Measurements from ENCODE around the gene VSTM1. TPM values are rescaled to one million over a fixed set of nuclear protein-coding genes. Genes with fewer than 3 reads are reported as not detected.
A peak's percentile ranks its signal among the peaks of the same experiment; 100 is the strongest.
"Not testable (repeated sequence)": the region's sequence is repeated elsewhere in the genome, so short reads cannot be mapped to it uniquely, and the experiment has no call there.

VSTM1 gene, protein sequence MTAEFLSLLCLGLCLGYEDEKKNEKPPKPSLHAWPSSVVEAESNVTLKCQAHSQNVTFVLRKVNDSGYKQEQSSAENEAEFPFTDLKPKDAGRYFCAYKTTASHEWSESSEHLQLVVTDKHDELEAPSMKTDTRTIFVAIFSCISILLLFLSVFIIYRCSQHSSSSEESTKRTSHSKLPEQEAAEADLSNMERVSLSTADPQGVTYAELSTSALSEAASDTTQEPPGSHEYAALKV
- not detected for total RNA-seq

DNA sequence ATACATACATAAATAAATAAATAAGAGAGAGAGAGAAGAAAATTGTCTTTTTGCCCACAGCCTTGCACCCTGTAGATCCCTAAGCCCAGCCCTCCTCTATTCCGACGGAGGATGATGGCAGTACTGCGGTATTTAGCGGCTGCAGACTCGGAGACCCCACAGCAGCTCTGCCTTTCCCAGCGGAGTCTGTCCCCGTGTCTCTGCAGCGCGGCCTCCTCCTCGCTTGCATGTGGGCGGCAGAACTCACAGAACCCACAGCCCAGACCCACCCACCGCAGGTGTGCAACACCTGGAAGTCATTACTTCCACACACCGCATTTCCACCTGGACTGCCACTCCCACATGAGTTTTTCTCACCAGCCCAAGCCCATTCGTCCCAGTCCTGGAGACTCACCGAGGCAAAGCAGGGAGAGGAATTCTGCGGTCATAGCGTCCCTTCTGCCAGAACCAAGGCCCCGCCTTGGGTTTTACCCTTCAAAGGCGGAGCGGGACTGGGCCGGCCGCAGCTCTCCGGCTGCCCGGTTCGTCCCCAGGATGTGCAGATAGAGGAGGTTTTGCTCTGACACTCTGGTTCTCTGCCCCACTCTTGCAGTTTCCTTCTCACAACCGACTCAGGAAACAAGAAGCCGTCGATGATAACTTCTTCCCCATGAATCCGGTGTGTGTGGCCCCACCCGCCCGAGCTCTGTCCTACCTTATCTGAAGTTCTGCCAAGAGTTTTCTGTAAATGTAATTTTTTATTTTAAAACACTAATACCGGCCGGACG lies at the start of gene VSTM1:
TSS of gene VSTM1 (minus strand) at position 548 of the 767 bp plus-strand sequence. CDS start at position 428, 120 bp downstream.
- no peak for DNase-seq

GRCh38 chr19:54109651-54110050 lies 46.0 kb upstream of the VSTM1 start:
- DNase-seq: no peak

DNA sequence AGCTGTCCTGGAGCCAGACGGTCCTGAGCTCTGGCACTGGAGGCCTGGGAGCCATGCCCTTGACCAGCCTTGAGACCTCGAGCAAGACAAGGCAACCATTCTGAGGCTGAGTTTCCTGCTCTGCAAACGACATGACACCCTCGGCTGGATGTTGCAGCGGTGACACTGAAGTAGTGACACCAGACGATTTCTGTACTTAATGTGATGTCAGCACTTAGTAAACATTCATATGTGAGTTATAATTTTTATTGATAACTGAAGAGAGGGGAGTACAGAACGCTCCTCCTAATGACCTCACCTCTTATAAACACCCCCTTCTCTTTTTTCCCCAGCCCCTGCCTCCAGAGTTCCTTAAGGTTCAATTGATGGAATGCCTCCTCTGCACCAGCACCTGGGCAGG lies 44.8 kb upstream of the VSTM1 start:
- no peak for DNase-seq

GRCh38 chr19:54107876-54108490 lies 44.3 kb upstream of the VSTM1 start:
- DNase-seq: no peak

- DNase-seq: no peak
Observed at GRCh38 chr19:54106716-54107115, 43.0 kb upstream of the VSTM1 start.

- DNase-seq: no peak
Observed at GRCh38 chr19:54105796-54106195, 42.1 kb upstream of the VSTM1 start.

DNA sequence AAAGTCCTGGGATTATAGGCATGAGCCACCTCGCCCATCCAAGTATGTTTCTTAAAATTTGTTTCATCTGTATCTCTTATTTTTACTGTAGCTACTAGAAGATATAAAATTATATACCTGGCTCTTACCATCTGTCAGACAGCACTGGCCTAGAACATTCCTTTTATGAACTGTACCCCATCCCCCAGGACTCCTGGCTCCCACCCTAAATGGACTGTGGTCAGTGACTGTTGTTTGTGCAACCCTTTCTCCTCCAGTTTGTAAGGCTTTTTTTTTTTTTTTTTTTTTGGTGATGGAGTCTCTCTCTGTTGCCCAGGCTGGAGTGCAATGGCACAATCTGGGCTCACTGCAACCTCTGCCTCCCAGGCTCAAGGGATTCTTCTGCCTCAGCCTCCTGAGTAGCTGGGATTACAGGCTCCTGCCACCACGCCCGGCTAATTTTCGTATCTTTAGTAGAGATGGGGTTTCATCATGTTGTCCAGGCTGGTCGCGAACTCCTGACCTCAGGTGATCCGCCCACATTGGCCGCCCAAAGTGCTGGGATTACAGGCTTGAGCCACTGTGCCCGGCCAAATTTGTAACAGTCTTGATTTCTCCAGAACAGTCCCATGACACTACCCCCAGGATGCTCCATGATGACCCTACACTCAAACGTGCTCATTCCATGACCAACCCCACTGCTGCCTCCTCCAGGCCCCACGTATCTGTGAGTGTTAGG lies 41.5 kb upstream of the VSTM1 start:
- DNase-seq: no peak

- DNase-seq: peak; percentile 95
Observed at GRCh38 chr19:54102421-54103169, 38.9 kb upstream of the VSTM1 start, which contains the start of gene NDUFA3. Gene NDUFA3, plus strand, starts transcription at chr19:54102855. Its CDS starts 24 bp downstream, at chr19:54102879.

GRCh38 chr19:54100561-54100960 lies 36.9 kb upstream of the VSTM1 start, which contains the start of gene OSCAR:
Gene OSCAR, minus strand, starts transcription at chr19:54100803. Its CDS starts 11 bp downstream, at chr19:54100792.
- DNase-seq: no peak

DNA sequence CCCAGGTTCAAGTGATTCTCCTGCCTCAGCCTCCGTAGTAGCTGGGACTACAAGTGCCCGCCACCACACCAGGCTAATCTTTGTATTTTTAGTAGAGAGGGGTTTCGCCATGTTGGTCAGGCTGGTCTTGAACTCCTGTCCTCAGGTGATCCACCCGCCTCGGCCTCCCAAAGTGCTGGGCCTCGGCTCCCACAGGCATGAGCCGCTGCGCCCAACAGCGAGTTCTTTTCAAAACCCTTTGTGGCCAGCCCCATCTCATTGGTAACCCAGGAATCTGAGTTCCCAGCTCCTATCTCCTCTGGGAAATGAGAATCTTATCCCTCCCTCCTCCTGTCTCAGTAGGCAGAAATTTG lies 36.2 kb upstream of the VSTM1 start:
- not testable (repeated sequence) for DNase-seq

DNA sequence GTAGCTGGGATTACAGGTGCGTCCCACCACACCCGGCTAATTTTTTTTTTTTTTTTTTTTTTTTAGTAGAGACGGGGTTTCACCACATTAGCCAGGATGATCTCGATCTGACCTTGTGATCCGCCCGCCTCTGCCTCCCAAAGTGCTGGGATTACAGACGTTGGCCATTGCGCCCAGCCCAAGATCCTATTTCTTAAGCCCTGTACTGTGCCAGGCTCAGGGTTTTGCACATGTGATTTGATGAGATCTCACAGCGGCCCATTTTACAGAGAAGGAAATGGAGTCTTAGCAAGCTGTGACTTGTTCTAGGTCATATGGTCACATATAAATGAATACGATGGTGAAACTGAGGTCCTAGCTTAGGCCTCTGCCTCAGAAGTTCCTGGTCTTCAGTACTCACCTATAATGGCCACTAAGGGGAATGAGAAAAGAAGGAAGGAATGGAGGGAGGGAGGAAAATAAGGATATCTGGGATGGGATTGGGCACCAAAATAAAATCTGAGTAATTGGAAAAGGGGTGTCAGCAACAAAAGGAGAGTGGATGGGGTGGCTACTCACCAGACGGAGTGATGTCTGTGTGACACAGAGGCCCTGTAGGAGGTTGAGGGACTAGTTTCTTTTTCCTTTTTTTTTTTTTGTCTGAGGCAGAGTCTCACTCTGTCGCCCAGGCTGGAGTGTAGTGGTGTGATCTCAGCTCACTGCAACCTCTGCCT lies 35.6 kb upstream of the VSTM1 start:
- no peak for DNase-seq

GRCh38 chr19:54096617-54097106 lies 33.0 kb upstream of the VSTM1 start:
- DNase-seq: no peak

- DNase-seq: peak; percentile 18
Observed at GRCh38 chr19:54095859-54096616, 32.3 kb upstream of the VSTM1 start.

- no peak for DNase-seq
Observed at GRCh38 chr19:54095136-54095858, 31.6 kb upstream of the VSTM1 start.

GRCh38 chr19:54094426-54095000 lies 30.8 kb upstream of the VSTM1 start:
- no peak for DNase-seq

GRCh38 chr19:54084410-54084809 lies 20.7 kb upstream of the VSTM1 start:
- DNase-seq: no peak

- no peak for DNase-seq
Observed at GRCh38 chr19:54081032-54081431, 17.3 kb upstream of the VSTM1 start, which contains the start of gene TARM1. Gene TARM1, minus strand, starts transcription at chr19:54081365. Its CDS starts 25 bp downstream, at chr19:54081340.

DNA sequence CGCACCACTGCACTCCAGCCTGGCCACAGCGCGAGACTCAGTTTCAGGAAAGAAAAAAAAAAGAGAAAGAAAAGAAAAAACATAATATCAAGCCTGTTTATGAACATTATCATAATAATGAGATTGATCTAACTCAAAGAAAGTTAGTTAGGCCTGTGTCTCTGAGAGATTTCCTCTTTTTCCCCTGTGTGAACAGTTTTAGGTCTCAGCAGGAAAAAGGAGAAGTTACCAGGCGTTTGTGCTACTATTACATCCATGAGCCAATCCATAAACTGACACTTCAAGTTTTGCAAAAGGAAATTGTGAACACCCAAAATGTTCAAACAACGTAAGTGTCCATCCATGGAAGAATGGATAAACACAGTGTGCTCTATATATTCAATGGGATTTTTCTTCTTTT lies 13.6 kb upstream of the VSTM1 start:
- DNase-seq: no peak

GRCh38 chr19:54074851-54075250 lies 11.2 kb upstream of the VSTM1 start:
- DNase-seq: no peak
